GM19239 (cell line): ENCODE results near the gene CNKSR3.

Experiments
- DNase-seq: peaks from one replicate; pipeline ENCODE4 v3.0.0; 2011; ENCODE audit warnings: low spot score; ENCODE audit not compliant: insufficient read length
- FAIRE-seq: peaks from 2 replicates; lab custom pipeline; 2011; peaks lifted over from hg19 to GRCh38; lab: Jason Lieb, UNC

CNKSR3 gene

DNA sequence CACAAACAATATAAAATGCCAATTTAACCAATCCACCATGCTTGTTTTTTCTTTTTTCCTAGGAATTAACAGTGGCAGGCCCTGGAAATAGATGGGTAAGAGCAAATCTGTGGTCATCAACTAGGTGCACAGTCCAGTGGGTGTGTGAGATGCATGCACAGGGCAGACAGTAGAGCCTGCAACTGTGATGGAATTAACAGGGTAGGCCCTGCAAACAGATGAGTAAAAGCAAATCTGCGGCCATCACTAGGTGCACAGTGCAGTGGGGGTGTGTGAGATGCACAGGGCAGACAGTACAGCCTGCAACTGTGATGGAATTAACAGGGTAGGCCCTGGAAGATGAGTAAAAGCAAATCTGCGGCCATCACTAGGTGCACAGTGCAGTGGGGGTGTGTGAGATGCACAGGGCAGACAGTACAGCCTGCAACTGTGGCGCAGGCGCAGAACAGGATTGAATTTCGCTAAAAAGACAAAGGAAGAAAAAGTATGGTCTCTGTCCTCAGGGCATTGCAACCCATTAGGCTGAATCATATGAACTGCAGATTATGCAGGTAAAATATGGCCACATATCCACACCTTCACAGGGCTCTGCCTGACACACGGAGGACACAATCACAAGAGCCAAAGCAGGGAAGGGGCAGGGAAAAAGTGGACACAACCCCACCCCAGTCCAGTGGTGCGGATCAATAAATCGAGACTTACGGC lies 112.8 kb downstream of the CNKSR3 start:
- DNase-seq: no peak
- no peak for FAIRE-seq

DNA sequence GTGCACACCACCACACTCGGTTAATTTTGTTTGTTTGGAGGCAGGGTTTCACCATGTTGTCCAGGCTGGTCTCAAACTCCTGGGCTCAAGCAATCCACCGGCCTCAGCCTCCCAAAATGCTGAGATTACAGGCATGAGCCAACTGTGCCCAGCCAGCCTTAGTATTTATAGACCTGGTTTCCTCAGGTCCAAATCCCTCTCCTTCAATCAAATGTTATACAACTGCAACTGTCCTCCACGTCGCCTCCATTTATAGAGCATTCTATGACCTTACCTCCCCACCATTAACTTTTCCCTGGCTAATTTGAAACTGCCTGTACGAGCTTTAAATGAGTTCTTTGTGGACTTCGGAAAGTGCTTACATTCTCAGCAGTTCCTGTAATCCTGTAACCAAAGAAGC lies 114.6 kb downstream of the CNKSR3 start:
- no peak for FAIRE-seq
- no peak for DNase-seq

DNA sequence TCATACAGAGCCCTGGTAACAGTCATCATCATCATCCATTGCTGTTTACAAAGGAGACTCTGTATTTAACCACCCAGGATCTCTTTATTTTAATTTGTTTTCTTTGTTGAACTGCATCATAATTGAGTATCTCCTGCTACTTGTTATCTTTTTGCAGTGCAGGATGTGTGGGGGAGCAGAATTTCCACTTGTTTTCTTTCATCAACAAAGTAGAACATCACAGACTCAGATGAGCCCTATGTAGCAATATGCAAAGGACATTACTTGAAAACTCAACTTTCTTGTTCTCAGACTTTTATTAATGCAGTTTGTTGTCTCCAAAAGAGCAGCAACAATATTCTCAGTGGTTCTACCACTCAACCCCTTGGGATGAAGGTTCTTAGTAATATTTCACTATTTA lies 115.2 kb downstream of the CNKSR3 start:
- DNase-seq: no peak
- no peak for FAIRE-seq

DNA sequence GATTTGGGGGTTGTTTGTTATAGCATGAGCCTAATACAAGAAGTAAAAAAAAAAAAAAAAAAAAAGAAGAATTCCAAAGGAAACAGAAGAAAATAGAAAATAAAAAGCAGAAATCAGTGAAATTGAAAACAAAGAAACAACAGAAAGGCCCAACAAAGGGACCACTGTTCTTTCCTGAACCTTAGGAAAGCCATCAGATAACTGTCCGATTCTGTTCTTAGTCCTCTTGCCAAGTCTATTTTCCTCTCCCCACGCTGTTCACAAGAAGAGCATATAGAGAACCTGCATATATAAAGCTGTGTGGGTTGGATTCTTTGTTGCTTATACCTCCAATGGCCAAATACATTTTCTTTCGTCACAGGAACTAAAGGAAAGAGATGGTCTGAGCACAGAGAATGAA lies 115.9 kb downstream of the CNKSR3 start:
- FAIRE-seq (no peak), DNase-seq (no peak)

DNA sequence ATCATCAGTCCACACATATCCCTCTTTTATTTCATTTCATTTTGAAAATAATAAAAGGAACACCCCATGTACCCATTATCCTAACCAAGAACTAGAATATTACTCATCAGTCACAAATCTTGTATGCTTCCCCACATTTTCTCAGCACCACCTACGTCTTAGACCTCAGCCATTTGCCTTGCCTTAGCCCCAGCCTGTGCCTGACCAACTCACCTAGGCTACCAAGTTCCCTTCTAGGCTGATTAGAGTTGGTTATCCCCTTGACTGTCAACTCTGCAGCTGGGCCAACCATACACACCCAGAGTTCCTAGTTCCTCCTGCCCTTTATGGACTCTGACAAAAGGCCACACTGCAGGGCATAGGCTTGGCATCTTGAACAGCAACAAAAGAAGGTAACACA lies 120.5 kb downstream of the CNKSR3 start:
- no peak for FAIRE-seq
- DNase-seq: no peak

DNA sequence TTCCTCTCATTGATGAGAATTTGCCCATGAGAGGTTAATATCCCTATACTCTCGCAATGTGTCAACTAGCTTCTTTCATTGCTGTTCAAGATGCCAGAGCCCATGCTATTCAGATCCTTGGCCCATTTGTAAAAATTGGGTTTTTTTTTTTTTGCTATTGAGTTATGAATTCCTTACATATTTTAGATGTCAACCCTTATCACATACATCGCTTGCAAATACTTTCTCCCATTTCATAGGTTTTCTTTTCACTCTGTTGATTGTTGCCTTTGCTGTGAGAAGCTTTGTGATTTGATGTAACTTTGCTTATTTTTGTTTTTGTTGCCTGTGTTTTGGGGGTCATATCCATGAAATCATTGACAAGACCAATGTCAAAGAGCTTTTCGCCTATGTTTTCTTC lies 121.7 kb downstream of the CNKSR3 start:
- DNase-seq (no peak), FAIRE-seq (no peak)

DNA sequence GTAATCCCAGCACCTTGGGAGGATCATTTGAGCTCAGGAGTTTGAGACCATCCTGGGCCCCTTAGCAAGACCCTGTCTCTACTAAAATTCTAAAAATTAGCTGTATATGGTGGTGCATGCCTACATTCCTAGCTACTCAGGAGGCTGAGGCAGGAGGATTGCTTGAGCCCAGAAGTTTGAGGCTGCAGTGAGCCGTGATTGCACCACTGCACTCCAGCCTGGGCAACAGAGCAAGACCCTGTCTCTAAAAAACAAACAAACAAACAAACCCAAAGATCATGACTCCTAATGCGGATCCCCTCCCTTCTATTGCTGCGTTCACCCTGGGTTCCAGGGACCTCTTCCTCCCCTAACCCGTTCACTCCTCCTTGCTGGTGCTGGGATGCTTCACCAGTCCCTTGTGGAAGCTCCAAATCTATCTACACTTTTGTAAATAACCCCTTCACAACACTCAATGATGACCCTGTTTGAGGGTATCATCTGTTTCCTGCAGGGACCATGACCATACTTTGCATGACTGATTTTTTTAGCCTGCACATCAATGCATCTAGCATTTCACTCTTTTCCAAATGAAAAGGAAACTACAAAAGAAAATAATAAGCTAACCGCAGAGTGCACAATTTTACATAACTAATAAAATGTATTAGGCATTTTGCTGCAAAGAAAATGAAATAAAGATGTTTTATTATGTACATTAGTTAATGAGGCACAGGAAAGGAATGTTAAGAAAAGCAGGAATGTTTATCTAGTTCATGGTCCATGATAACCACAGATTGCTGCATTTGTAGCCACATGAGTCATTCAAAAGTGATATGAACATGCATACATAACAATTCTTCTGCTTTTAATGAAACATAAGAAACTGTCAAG lies 123.4 kb downstream of the CNKSR3 start:
- FAIRE-seq (no peak), DNase-seq (no peak)

DNA sequence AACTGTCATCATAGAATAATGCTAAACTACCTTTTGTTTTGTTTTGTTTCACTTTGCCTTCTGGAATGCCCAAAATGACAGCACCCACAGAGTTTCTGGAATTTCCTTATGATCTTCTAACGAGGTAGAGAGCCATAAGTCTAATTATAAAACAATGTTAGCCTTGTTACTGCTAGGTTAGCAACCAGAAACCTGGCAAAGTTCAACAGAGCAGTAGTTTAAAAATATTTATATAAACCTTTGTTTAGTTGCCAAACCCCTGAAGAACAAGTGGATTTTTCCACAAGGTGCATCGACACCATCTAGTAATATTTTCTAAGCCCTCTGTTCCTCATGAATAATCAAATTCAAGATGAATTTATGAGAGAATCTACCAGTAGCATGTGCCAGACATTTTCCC lies 126.3 kb downstream of the CNKSR3 start:
- DNase-seq: no peak
- FAIRE-seq: no peak

DNA sequence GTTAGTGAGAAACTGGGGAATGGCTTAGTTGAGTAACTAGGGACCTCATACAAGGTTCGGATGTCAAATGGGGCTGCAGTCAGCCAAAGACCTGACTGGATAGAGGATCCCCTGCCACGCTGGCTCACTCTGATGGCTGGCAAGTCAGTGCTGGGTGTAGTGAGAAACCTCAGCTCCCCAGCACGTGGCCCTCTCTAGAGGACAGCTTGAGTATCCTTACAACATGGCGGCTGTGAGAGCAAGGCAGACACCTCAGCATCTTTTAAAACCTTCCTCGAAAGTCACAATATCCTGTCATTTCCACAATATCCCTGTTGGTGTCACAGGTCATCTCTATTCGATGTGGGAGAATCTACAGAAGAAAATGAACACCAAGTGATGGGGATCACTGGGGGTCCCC lies 127.2 kb downstream of the CNKSR3 start:
- FAIRE-seq: no peak
- DNase-seq: no peak

DNA sequence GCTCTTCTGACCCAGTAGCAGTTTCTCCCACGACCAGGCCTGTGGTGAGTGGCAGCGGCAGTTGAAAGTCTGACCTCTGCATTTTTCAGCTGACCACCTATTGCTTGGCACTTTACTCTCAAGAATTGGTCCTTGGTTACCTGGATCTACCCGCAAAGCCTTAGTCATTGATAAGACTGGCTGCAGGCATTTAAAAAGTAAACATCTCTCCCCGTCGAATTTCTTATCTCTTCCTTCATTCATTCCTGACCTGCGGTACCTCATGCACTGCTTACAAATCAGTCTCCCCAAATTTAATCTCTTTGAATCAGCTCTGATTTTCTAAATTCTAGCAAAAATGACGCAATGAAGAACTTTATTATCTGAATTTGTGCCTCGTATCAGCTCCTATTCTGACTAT lies 127.7 kb downstream of the CNKSR3 start:
- DNase-seq: no peak
- FAIRE-seq: no peak

DNA sequence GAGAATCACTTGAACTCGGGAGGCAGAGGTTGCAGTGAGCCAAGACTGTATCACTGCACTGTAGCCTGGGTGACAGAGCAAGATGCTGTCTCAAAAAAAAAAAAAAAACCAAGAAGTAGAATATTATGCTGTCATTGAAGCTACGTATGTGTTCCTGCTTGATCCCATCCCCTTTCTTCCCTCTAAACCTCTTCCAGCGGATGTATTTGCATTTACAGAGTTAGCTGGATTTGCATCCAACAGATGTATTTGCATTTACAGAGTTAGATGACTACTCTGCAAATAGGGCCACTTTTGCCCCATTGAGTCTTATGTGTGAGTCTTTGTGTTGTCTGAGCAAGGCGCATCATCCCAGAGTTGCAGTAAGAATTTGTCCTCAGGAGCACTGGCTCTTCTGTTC lies 128.9 kb downstream of the CNKSR3 start:
- FAIRE-seq: no peak
- DNase-seq: no peak

DNA sequence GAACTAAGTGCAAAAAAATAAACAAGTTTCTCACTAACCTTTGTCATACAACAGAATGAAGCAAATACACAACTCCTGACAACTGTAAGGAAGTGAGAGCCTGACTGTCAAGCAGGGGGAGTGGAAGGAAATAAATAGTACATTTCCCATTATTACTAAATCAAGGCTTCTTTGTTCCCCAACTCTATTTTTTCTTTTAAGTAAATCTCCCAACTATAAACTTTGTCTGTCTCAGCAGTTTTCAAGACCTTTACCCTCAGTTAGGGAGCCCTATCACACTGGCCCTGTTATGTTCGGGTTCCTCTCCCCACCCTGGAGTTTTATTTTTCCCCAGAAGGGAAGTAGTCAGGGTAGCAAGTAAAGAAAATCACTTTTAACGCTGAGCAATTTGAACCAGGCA lies 129.7 kb downstream of the CNKSR3 start:
- DNase-seq (no peak), FAIRE-seq (no peak)

DNA sequence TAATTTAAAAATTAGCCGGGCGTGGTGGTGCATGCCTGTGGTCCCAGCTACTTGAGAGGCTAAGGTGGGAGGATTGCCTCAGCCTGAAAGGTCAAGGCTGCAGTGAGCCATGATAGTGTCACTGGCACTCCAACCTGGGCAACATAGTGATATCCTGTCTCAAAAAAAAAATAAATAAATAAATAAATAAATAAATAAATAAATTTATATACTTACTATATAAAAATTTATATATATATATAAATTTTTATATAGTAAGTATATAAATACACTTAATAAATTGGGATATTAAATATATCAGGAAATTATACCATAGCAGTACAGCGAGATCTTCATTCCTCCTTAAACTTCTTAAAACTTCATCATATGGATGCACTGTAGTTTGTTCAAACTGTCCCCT lies 130.9 kb downstream of the CNKSR3 start:
- FAIRE-seq: no peak

DNA sequence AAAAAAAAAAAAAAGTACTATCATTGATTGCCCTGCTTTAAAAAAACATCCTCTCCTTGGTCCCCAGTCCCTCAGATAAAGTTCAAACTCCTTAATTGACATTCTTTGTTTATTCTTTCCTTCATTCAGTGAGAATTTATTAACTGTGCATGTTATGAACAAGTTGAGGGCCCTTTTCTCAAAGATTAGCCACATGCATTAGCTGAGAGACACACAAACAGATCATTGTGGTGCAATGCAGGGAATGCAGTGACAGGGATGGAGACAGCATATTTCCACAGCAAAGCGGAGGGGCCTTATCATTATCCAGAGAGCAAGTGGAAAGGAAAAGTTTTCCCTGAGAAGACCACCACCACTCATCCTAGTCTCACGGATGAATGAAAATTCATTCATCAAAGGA lies 132.0 kb downstream of the CNKSR3 start:
- FAIRE-seq (no peak), DNase-seq (no peak)

More for the DNA sequence above, 130.9 kb downstream of the CNKSR3 start:
- no peak for DNase-seq

DNA sequence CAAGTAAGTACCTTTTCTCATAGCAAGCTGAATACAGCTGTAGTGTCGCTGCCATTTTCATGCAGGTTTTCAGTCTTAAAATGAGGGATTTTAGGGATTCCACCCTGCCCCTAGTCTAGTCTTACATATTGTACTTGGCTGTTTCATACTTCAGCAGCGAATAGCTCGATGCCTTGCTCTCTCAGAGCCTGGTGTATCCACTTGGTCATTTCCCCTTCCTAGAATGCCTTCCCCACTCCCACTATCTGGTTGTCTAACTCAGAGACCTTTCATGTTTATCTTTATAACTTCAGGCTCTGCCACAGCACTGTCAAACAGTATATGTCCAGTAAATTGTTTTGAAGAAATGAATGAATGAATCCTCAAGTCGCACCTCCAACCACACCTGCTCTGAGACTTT lies 132.8 kb downstream of the CNKSR3 start:
- DNase-seq (no peak), FAIRE-seq (no peak)

DNA sequence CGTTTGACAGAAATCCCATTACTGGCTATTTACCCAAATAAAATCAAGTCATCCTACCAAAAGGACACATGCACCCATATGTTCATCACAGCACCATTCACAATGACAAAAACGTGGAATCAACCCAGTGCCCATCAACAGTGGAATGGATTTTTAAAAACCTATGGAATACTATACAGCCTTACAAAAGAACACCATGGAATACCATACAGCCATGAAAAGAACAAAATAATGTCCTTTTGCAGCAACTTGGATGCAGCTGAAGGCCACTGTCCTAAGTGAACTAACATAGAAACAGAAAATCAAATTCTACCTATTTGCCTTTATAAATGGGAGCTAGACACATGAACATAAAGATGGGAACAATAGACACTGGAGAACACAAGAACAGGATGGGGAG lies 136.5 kb downstream of the CNKSR3 start:
- no peak for FAIRE-seq
- no peak for DNase-seq

DNA sequence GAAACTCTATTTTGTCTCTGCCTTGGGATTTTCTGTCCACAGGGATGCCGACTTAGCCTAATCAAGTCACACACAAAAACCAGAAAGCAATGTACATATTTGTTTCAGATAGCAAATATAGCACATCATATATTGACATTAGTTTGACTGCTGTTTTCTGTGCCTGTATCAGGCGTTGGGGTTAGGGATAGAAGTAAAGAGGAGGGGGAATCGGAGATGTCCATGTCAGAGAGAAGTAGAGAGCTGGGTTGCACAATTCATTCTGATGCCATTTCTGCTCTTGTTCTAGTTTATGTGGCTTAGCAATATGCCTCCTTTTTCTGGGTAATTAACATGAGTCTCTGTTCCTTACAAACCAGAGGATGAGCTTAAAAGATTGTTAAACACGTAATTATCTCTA lies 139.2 kb downstream of the CNKSR3 start:
- DNase-seq: no peak
- FAIRE-seq: no peak

DNA sequence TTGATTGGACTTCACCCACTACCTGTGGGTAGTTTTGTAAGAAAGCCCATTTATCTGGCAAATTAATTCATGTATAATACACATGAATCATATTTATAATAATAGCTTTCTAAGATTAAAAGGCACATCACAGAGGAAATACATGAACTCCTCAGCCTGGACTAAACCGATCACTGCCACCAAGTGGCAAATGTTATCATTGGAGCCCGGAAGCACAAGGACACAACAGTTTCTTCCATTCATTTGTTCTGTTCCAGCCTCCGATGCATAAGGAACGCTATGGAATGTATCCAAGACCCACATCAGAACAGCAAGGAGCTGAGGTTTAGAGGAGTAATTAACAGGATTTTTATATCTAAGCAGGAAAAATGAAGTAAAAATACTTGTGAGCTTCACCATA lies 139.9 kb downstream of the CNKSR3 start:
- DNase-seq: no peak

DNA sequence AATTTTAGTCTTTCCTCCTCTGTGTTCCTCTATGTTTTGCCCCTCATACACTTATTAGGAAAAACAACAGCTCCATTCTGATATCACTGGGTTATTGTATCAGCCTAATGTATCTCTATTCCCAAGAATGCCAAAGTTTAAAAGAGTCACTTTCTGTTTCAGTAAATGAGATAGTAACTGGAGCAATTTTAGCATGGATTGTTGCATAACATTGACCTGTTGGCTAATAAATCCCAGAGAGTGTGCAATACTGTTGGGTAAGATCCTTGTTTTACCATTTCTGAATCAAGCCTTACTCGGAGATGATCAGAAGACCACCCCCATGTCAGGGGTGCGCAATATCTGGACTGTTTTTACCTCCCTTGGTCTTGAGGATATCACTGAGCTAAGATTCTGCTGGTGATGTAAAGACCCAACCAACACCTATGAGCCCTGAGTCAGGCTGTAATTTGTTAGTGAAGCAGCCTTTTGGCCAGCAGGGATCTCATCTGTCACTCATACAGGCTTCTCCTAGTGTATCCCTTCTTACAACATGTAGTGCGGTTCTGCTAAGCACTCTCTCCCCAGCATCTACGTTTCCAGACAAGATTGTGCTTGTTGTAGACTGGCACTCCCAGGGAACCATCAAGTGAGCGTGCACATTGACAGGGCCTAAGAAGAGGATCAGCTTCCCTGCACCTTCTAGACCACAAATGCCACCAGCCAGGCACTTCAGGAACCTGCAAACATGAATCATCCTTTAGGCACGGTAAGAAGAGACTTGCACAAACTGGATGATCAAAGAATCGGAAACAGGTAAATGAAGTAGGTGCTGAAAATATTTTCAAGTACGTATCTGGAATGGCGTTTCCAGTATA lies 142.4 kb downstream of the CNKSR3 start:
- FAIRE-seq (no peak), DNase-seq (no peak)

More for the DNA sequence above, 139.9 kb downstream of the CNKSR3 start:
- peak; percentile 94 for FAIRE-seq

DNA sequence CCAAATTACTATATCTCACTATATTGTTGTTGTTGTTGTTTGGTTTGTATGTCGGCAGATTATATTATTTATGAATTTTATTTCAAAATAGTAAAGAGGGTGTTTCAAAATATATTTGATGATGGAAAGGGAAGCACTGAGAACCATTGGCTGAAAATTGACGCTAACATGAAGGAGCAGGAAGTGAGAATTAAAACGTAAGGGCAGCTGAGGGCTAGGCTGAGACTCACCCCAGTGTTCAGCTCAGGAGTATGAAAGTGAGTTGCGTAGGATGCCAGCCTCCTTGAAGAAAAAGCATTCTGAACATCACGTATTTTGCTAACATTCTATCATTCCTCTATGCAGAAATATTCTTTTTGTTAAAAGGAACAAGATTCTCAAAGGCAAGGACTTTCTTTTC lies 143.1 kb downstream of the CNKSR3 start:
- FAIRE-seq: no peak
- no peak for DNase-seq

DNA sequence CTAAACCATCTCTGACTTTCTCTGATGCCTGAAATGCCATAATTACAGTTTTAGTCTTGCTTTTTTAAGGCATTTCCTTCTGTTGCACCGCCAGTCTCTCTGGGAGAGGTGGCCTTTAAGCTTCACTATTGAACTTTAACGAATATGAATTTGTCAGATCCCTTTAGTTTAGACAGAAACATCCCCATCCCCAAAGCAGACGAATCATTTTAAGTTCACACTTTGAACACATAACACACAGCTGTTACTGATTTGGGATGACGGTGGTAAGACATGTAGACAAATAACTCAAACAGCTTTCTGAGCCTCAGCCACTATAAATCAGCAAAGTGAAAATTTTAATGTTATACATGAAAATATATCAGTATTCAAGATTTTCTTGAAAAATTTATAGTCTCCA lies 146.7 kb downstream of the CNKSR3 start:
- FAIRE-seq (peak; percentile 23), DNase-seq (no peak)
